H9 (cell line): ENCODE measurements around the gene RYR3. TPM values are rescaled to one million over a fixed set of nuclear protein-coding genes. Genes with fewer than 3 reads are reported as not detected.

Experiments used
- DNase-seq: peaks from one replicate; pipeline ENCODE4 v3.0.0-alpha.2; 2017
- H2AFZ ChIP-seq: one replicate; pipeline ENCODE4 v1.6.1; 2013; ENCODE audit warnings: mild to moderate bottlenecking, low read length, control low read depth, moderate library complexity
- H2AK5ac ChIP-seq: 2 replicates; pipeline ENCODE4 v1.6.1; 2013; ENCODE audit warnings: low read length, control low read depth, mixed read lengths; ENCODE audit not compliant: insufficient read length
- H2BK120ac ChIP-seq: one replicate; pipeline ENCODE4 v1.6.1; 2013; ENCODE audit warnings: low read depth, mild to moderate bottlenecking, low read length, control low read depth, inconsistent platforms; ENCODE audit not compliant: poor library complexity, severe bottlenecking
- H2BK12ac ChIP-seq: 2 replicates; pipeline ENCODE4 v1.6.1; 2013; ENCODE audit warnings: low read length, control low read depth, mixed read lengths, low read depth; ENCODE audit not compliant: insufficient read length
- H2BK15ac ChIP-seq: 2 replicates; pipeline ENCODE4 v1.6.1; 2013; ENCODE audit warnings: low read depth, low read length, control low read depth
- H2BK20ac ChIP-seq: one replicate; pipeline ENCODE4 v1.6.1; 2013; ENCODE audit warnings: low read depth, mild to moderate bottlenecking, low read length, control low read depth, inconsistent platforms; ENCODE audit not compliant: poor library complexity, severe bottlenecking
- H2BK5ac ChIP-seq: 2 replicates; pipeline ENCODE4 v1.6.1; 2013; ENCODE audit warnings: low read length, control low read depth, mixed read lengths; ENCODE audit not compliant: insufficient read length
- H3K14ac ChIP-seq: 2 replicates; pipeline ENCODE4 v1.6.1; 2013; ENCODE audit warnings: low read length, control low read depth; ENCODE audit not compliant: insufficient read depth
- H3K18ac ChIP-seq: 2 replicates; pipeline ENCODE4 v1.6.1; 2013; ENCODE audit warnings: low read depth, mild to moderate bottlenecking, mixed read lengths, low read length, control low read depth; ENCODE audit not compliant: insufficient read length
- H3K23ac ChIP-seq: 2 replicates; pipeline ENCODE4 v1.6.1; 2013; ENCODE audit warnings: low read length, control low read depth, mixed read lengths, low read depth; ENCODE audit not compliant: insufficient read length
- H3K23me2 ChIP-seq: 2 replicates; pipeline ENCODE4 v1.6.1; 2013; ENCODE audit warnings: low read depth, mild to moderate bottlenecking, mixed read lengths, low read length, control low read depth; ENCODE audit not compliant: insufficient read length, poor library complexity, severe bottlenecking
- H3K27ac ChIP-seq: 2 replicates; pipeline ENCODE4 v1.5.1; 2013; ENCODE audit warnings: low read length, control low read depth, mixed read lengths, low read depth; ENCODE audit not compliant: insufficient read length
- H3K27me3 ChIP-seq: 2 replicates; pipeline ENCODE4 v1.6.1; 2013; ENCODE audit warnings: low read length, control low read depth, inconsistent platforms; ENCODE audit not compliant: insufficient read depth
- H3K4ac ChIP-seq: 2 replicates; pipeline ENCODE4 v1.6.1; 2013; ENCODE audit warnings: low read depth, mild to moderate bottlenecking, control low read depth, inconsistent platforms, low read length, moderate library complexity
- H3K4me1 ChIP-seq: 2 replicates; pipeline ENCODE4 v1.6.1; 2013; ENCODE audit warnings: low read length, control low read depth, inconsistent platforms; ENCODE audit not compliant: insufficient read depth
- H3K4me2 ChIP-seq: 2 replicates; pipeline ENCODE4 v1.6.1; 2013; ENCODE audit warnings: low read length, control low read depth, mixed read lengths; ENCODE audit not compliant: insufficient read length, insufficient read depth
- H3K56ac ChIP-seq: 2 replicates; pipeline ENCODE4 v1.6.1; 2013; ENCODE audit warnings: low read depth, mild to moderate bottlenecking, mixed read lengths, low read length, control low read depth; ENCODE audit not compliant: insufficient read length
- H3K79me1 ChIP-seq: 2 replicates; pipeline ENCODE4 v1.6.1; 2013; ENCODE audit warnings: low read depth, mild to moderate bottlenecking, moderate library complexity, low read length, control low read depth, inconsistent platforms; ENCODE audit not compliant: insufficient read depth, poor library complexity, severe bottlenecking
- H3K79me2 ChIP-seq: 2 replicates; pipeline ENCODE4 v1.6.1; 2013; ENCODE audit warnings: low read length, control low read depth, inconsistent platforms; ENCODE audit not compliant: insufficient read depth
- H3K9ac ChIP-seq: 2 replicates; pipeline ENCODE4 v1.6.1; 2013; ENCODE audit warnings: low read length, control low read depth, mixed read lengths; ENCODE audit not compliant: insufficient read length; ENCODE audit errors: extremely low read depth
- H3K9me3 ChIP-seq: one replicate; pipeline ENCODE4 v1.6.1; 2013; ENCODE audit warnings: low read depth, low read length, inconsistent platforms; ENCODE audit not compliant: control insufficient read depth
- H3T11ph ChIP-seq: one replicate; pipeline ENCODE4 v1.6.1; 2013; ENCODE audit warnings: mild to moderate bottlenecking, low read length, control low read depth, inconsistent platforms
- H4K20me1 ChIP-seq: one replicate; pipeline ENCODE4 v1.6.1; 2013; ENCODE audit not compliant: control insufficient read depth, insufficient read length, insufficient read depth
- H4K5ac ChIP-seq: 2 replicates; pipeline ENCODE4 v1.6.1; 2013; ENCODE audit warnings: low read depth, mild to moderate bottlenecking, mixed read lengths, low read length, control low read depth; ENCODE audit not compliant: insufficient read length
- H4K8ac ChIP-seq: replicated peaks from 2 replicates; pipeline ENCODE4 v1.6.1; 2013; ENCODE audit warnings: low read length, control low read depth, mixed read lengths, low read depth; ENCODE audit not compliant: insufficient read length
- H4K91ac ChIP-seq: 2 replicates; pipeline ENCODE4 v1.6.1; 2013; ENCODE audit warnings: low read depth, mild to moderate bottlenecking, moderate library complexity, mixed read lengths, low read length, control low read depth; ENCODE audit not compliant: insufficient read length
- H3K27ac Mint-ChIP-seq, 3 experiments: 2 replicates in 2 of 3; 3 replicates in 1 of 3; pipeline ENCODE4 v1.8.0; 2020 to 2021; ENCODE audit warnings: mixed read lengths in 3 of 3, mild to moderate bottlenecking in 1 of 3, moderate library complexity in 1 of 3
- H3K27me3 Mint-ChIP-seq: 2 replicates; pipeline ENCODE4 v1.8.0; 2021; ENCODE audit warnings: low read depth, mild to moderate bottlenecking, moderate library complexity, mixed read lengths
- H3K36me3 Mint-ChIP-seq, 3 experiments: 2 replicates in 2 of 3; 3 replicates in 1 of 3; pipeline ENCODE4 v1.8.0; 2020 to 2021; ENCODE audit warnings: low read depth in 3 of 3, mixed read lengths in 3 of 3; ENCODE audit not compliant: insufficient read depth in 1 of 3
- H3K4me1 Mint-ChIP-seq, 2 experiments: 2 replicates each; pipeline ENCODE4 v1.8.0; 2020; ENCODE audit warnings: mixed read lengths in 2 of 2
- H3K4me3 Mint-ChIP-seq, 2 experiments: 2 replicates in 1 of 2; 3 replicates in 1 of 2; pipeline ENCODE4 v1.8.0; 2020 to 2021; ENCODE audit warnings: mild to moderate bottlenecking in 2 of 2, mixed read lengths in 2 of 2, moderate library complexity in 1 of 2
- H3K9me3 Mint-ChIP-seq, 2 experiments: 2 replicates in 1 of 2; 3 replicates in 1 of 2; pipeline ENCODE4 v1.8.0; 2020; ENCODE audit warnings: mild to moderate bottlenecking in 2 of 2, mixed read lengths in 2 of 2, moderate library complexity in 1 of 2
- CTCF ChIP-seq: fragments of 200-600 bp; sonication (generic); conservative IDR thresholded peaks from 3 replicates; pipeline ENCODE4 v1.8.0; 2021; ENCODE audit warnings: antibody characterized with exemption, mild to moderate bottlenecking
- WGBS: extraction: QIAGEN DNeasy Blood & Tissue Kit; methylation state at CpG from one replicate; pipeline ENCODE4 v1.1.7; 2013; ENCODE audit warnings: missing lambda C conversion rate, low lambda C conversion rate, mixed read lengths; ENCODE audit not compliant: insufficient read length; ENCODE audit errors: extremely low coverage; 5-methylcytosine and 5-hydroxymethylcytosine counted together
- total RNA-seq: library from RNA; stranded (reverse); gene quantifications from 2 replicates; pipeline ENCODE4 v1.2.1, GENCODE V29; 2021

Gene RYR3
- total RNA-seq, 1 experiment from 2014 or later, result 0.85 TPM

DNA sequence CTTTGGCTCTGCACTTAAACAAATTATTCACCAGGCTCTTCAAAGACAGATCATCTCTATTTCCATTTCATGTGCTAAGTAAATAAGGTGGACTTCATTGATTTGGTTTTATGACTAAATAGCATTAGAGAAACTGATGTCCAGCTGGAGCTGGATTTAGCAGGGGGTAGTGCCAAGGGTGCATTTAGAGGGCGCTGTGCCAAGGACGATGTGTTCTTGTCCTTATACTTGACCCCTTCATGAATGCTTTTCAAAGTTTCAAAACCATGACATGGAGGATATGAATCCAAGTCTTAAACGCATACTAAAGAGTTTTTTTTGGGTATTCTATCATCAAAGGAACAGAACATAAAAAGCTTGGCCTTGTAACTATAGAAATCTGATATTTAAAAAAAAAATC, 233.2 kb downstream of the RYR3 start:
- Histone ChIP-seq H3K4me2 (no peak overlapping the region), H4K20me1 (no peaks in the 10 kb centered on the region), H3K4me1 (no peaks in the 10 kb centered on the region), H3K27me3 (no peaks in the 10 kb centered on the region), H2BK12ac (no peak overlapping the region), H3K9me3 (no peaks in the 10 kb centered on the region), H2BK20ac (no peak overlapping the region), H3K79me2 (no peaks in the 10 kb centered on the region), H3K56ac (no peak overlapping the region), H4K5ac (no peak overlapping the region), H2AFZ (no peak overlapping the region), H2BK120ac (no peak overlapping the region), H4K8ac (no peak overlapping the region), H2BK5ac (no peak overlapping the region), H3K9ac (no peak overlapping the region), H3K27ac (no peak overlapping the region), H3T11ph (no peak overlapping the region), H2BK15ac (no peak overlapping the region), H3K23me2 (no peaks in the 10 kb centered on the region), H2AK5ac (no peak overlapping the region), H3K18ac (no peak overlapping the region), H3K79me1 (no peaks in the 10 kb centered on the region), H3K14ac (no peak overlapping the region), H4K91ac (no peak overlapping the region), H3K4ac (no peak overlapping the region), H3K23ac (no peak overlapping the region)
- Mint-ChIP-seq H3K27me3 (no peaks in the 10 kb centered on the region), H3K9me3 (no peaks in the 10 kb centered on the region), H3K4me1 (peaks cover 5 to 10% of the 10 kb centered on the region in 2 experiments; a peak in 3 of 4 replicates), H3K36me3 (no peaks in the 10 kb centered on the region), H3K27ac (no peak overlapping the region), H3K4me3 (no peak overlapping the region)
- no peak for TF ChIP-seq CTCF
- DNase-seq, result no peak
- WGBS, result no CpG with 5 or more reads among the region's 3 CpGs
